Measurements from ENCODE around the gene MUSK.
A peak's percentile ranks its signal among the peaks of the same experiment; 100 is the strongest.

The MUSK gene

DNA sequence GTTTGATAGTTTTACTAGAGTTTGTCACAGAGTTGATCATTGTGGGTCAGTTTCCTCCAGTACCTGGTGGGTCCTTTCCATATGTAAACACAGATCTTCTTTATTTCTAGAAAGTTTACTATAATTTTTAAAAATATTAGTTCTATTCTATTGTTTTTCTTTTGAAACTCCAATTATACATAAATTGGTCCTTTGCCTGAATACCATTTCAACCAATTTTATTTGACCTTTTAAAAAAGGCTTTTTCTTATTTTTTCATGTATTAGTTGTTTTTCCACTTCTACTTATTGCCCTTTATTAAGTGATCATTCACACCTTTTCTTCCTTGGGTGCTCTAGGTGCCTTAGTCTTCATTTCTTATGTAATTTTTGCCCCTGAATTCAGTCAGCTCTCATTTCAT lies 33.0 kb upstream of the MUSK start:
- TF ChIP-seq, protein P1, sequence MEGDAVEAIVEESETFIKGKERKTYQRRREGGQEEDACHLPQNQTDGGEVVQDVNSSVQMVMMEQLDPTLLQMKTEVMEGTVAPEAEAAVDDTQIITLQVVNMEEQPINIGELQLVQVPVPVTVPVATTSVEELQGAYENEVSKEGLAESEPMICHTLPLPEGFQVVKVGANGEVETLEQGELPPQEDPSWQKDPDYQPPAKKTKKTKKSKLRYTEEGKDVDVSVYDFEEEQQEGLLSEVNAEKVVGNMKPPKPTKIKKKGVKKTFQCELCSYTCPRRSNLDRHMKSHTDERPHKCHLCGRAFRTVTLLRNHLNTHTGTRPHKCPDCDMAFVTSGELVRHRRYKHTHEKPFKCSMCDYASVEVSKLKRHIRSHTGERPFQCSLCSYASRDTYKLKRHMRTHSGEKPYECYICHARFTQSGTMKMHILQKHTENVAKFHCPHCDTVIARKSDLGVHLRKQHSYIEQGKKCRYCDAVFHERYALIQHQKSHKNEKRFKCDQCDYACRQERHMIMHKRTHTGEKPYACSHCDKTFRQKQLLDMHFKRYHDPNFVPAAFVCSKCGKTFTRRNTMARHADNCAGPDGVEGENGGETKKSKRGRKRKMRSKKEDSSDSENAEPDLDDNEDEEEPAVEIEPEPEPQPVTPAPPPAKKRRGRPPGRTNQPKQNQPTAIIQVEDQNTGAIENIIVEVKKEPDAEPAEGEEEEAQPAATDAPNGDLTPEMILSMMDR (IDR thresholded peaks at IDR 0.05; ENCODE audit: low read depth, low read length, missing control alignments), result no peak

DNA sequence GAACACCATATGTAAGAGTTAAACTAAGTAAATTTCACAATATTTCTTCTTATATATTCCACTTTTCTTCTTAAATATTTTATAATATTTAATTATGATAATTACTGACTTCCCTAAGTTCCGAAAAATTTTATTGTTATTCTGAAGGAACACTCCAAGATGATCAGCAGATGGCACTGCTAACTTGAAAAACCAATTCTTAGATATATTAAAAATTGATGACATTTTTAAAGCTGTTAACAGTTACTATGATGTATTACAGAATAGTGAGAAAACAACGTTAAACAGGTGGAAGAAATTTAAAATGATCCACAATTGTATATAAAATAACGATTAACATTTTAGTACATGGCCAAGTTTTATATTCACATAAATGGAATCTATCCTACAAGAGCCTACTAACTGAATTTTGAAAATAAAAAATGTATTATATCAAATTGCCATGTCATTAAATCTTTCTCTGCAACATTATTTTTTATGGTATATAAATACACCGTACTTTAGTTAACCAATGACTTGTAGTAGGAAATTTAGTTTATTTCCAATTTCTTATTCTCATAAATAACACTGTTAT lies 30.1 kb upstream of the MUSK start:
- TF ChIP-seq, protein P1 (IDR thresholded peaks at IDR 0.05; ENCODE audit: low read depth, low read length, missing control alignments), result peak; percentile 25
- no peak overlapping the region for H3K4me3 ChIP-seq (ENCODE audit: low read depth, low read length)
- in situ Hi-C loops (cut with HindIII; ENCODE audit: low sequenced_read_pairs), result loop anchor here (10.0 kb wide), 1 partner anchor 666 kb away; no protein-coding TSS in a partner anchor
- DNase-seq (ENCODE audit: low read depth), result peak; percentile 24

More for the DNA sequence above, 33.0 kb upstream of the MUSK start:
- no peak for DNase-seq (ENCODE audit: low read depth)
- no peak overlapping the region for H3K4me3 ChIP-seq (ENCODE audit: low read depth, low read length)
- in situ Hi-C loops (cut with HindIII; ENCODE audit: low sequenced_read_pairs), result loop anchor here (10.0 kb wide), 1 partner anchor 669 kb away; no protein-coding TSS in a partner anchor

DNA sequence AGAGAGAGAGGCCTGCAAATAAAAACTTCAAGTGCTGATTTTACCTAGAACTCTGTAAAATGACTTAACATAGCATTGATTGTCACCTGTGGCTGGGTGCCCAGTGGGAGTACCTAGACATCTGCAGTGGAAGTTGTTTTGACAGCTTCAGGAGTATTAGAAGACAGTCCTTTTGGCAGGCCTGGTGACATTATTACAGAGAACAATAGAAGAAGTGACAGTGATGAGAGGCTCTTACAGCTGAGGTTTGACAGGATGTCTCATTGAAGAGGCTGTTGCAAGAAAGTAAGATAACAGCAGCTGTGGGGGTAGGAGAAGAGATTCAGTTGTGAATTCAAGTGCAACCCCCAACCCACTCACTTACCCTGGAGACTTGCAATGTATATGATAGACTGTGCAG lies 27.9 kb upstream of the MUSK start:
- TF ChIP-seq, protein P1 (IDR thresholded peaks at IDR 0.05; ENCODE audit: low read depth, low read length, missing control alignments), result no peak
- DNase-seq (ENCODE audit: low read depth), result no peak
- H3K4me3 ChIP-seq (ENCODE audit: low read depth, low read length), result no peak overlapping the region
- in situ Hi-C loops (cut with HindIII; ENCODE audit: low sequenced_read_pairs), result no loop called here

DNA sequence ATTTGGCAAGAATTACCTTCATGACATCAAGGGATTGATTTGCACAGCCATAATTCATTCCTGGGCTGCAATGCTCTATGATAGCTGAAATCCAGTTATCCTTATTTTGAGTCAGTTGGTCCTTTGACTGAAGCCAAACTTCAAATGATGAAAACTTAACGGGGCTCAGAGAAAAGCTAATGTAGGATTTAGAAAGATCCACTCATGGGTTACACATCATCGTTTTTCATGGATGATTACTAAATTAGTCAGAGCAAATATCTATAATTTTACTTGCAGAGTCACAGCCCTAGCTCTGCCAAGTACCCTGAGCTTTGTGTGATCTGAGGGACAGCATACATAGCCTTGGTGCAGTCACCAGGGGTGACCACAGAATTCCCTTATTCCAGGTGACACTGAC lies 27.3 kb upstream of the MUSK start:
- no peak for DNase-seq (ENCODE audit: low read depth)
- TF ChIP-seq, protein P1 (IDR thresholded peaks at IDR 0.05; ENCODE audit: low read depth, low read length, missing control alignments), result no peak
- H3K4me3 ChIP-seq (ENCODE audit: low read depth, low read length), result no peak overlapping the region
- in situ Hi-C loops (cut with HindIII; ENCODE audit: low sequenced_read_pairs), result no loop called here

DNA sequence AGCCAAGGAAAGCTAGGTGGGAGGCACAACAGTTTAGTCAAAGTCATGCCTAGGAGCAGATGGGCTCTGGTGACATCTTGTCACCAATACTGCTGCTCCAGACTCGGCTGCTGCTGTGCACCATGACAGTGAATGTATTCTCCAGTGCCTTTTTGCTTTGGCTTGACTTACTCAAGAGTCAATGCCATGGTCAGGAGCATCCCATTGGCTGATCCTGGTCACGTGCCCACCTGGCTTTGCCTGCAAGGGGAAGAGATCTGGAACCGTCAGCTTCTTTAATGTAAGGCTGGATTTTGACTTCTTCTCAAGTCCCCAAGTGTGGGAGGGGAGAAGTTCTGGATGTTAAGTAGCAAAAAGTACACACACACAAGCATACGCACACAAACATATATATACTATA lies 19.9 kb upstream of the MUSK start:
- TF ChIP-seq, protein P1 (IDR thresholded peaks at IDR 0.05; ENCODE audit: low read depth, low read length, missing control alignments), result no peak

DNA sequence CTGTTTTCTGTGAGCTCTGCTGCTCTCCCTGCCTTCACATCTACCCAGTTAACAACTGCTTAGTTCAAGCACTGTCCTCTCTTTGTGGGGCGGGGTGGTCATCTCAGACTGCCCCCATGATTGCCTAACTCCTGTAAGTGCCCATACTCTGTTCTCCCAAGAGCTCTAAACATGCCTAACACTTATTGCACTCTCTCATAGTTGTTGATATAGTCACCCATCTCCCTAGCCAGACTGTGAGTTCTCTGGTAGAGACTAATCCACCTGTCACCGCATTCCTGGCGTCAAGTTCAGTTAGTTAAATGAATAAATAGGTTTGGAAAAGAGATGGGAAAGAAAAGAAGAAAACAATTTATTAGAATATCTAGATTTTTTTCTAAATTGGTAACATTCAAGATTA lies 18.3 kb upstream of the MUSK start:
- in situ Hi-C loops (cut with HindIII; ENCODE audit: low sequenced_read_pairs), result no loop called here
- no peak overlapping the region for H3K4me3 ChIP-seq (ENCODE audit: low read depth, low read length)
- no peak for DNase-seq (ENCODE audit: low read depth)
- TF ChIP-seq, protein P1 (IDR thresholded peaks at IDR 0.05; ENCODE audit: low read depth, low read length, missing control alignments), result no peak

More for the DNA sequence above, 19.9 kb upstream of the MUSK start:
- no peak for DNase-seq (ENCODE audit: low read depth)
- in situ Hi-C loops (cut with HindIII; ENCODE audit: low sequenced_read_pairs), result no loop called here
- no peak overlapping the region for H3K4me3 ChIP-seq (ENCODE audit: low read depth, low read length)
